SW480 (cell line): ENCODE data around the gene PCDHA2.
"Not testable (repeated sequence)": the region's sequence is repeated elsewhere in the genome, so short reads cannot be mapped to it uniquely, and the experiment has no call there.

ENCODE experiments used
- DNase-seq: peaks from one replicate; pipeline ENCODE4 v3.0.0-alpha.2; 2016; ENCODE audit warnings: low spot score

The PCDHA2 gene

GRCh38 chr5:140821375-140822280 lies 27.0 kb downstream of the PCDHA2 start, which contains the start of gene PCDHA5:
TSS of gene PCDHA5 (plus strand) at chr5:140821613.
- DNase-seq: no peak

DNA sequence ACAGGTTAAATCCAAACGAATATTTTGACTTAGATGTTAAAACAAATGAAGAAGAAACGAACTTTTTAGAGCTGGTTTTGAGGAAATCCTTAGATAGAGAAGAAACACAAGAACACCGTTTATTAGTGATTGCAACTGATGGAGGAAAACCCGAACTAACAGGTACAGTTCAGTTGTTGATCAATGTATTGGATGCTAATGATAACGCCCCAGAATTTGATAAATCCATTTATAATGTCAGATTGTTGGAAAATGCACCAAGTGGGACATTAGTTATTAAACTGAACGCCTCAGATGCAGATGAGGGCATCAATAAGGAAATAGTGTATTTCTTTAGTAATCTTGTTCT lies 27.6 kb downstream of the PCDHA2 start:
- DNase-seq: no peak

- DNase-seq: not testable (repeated sequence)
These were observed 28.3 kb downstream of the PCDHA2 start for GRCh38 chr5:140822969-140823368.

DNA sequence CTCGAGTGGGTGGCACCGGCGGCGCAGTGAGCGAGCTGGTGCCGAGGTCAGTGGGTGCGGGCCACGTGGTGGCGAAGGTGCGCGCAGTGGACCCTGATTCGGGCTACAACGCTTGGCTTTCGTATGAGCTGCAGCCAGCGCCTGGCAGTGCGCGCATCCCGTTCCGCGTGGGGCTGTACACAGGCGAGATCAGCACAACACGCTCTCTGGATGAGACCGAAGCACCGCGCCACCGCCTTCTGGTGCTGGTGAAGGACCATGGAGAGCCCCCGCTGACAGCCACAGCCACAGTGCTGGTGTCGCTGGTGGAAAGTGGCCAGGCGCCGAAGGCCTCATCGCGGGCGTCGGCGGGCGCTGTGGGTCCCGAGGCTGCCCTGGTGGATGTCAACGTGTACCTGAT lies 28.8 kb downstream of the PCDHA2 start:
- DNase-seq: no peak

DNA sequence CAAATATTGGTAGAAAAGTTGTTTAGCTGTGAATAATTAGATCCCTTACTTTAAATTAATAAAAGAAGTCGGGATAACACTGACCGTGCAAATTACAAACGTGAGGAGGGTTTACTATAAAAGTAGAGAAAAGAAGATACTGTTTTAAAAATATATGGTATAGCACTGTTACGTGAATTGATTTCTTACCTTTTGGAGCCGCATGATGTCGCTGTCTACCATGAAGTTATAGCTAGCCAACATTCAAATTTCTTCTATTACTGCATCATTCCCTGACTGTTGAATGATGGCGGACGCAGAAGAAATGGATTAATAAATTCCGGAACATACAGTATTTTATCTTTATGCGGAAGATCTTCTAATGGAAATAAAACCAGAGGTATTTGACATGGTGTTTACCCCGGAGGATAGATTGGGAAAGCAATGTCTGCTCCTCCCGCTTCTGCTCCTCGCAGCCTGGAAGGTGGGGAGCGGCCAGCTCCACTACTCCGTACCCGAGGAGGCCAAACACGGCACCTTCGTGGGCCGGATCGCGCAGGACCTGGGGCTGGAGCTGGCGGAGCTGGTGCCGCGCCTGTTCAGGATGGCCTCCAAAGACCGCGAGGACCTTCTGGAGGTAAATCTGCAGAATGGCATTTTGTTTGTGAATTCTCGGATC lies 33.2 kb downstream of the PCDHA2 start, which contains the start of gene PCDHA6:
PCDHA6 (plus strand) TSS at position 257 of the 658 bp plus-strand sequence; CDS start at position 389, 132 bp downstream.
- no peak for DNase-seq

DNA sequence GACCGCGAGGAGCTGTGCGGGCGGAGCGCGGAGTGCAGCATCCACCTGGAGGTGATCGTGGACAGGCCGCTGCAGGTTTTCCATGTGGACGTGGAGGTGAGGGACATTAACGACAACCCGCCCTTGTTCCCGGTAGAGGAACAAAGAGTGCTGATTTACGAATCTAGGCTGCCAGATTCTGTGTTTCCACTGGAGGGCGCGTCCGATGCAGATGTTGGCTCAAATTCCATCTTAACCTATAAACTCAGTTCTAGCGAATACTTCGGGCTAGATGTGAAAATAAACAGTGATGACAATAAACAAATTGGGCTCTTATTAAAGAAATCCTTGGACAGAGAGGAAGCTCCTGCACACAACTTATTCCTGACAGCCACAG lies 33.7 kb downstream of the PCDHA2 start:
- no peak for DNase-seq

- DNase-seq: not testable (repeated sequence)
These were observed 35.2 kb downstream of the PCDHA2 start for GRCh38 chr5:140829511-140830501.

- no peak for DNase-seq
These were observed 39.3 kb downstream of the PCDHA2 start, which contains the start of gene PCDHA7 for GRCh38 chr5:140833993-140834392. TSS of gene PCDHA7 (plus strand) at chr5:140834269. CDS start at chr5:140834384, 115 bp downstream.

GRCh38 chr5:140834439-140835008 lies 39.9 kb downstream of the PCDHA2 start:
- not testable (repeated sequence) for DNase-seq

DNA sequence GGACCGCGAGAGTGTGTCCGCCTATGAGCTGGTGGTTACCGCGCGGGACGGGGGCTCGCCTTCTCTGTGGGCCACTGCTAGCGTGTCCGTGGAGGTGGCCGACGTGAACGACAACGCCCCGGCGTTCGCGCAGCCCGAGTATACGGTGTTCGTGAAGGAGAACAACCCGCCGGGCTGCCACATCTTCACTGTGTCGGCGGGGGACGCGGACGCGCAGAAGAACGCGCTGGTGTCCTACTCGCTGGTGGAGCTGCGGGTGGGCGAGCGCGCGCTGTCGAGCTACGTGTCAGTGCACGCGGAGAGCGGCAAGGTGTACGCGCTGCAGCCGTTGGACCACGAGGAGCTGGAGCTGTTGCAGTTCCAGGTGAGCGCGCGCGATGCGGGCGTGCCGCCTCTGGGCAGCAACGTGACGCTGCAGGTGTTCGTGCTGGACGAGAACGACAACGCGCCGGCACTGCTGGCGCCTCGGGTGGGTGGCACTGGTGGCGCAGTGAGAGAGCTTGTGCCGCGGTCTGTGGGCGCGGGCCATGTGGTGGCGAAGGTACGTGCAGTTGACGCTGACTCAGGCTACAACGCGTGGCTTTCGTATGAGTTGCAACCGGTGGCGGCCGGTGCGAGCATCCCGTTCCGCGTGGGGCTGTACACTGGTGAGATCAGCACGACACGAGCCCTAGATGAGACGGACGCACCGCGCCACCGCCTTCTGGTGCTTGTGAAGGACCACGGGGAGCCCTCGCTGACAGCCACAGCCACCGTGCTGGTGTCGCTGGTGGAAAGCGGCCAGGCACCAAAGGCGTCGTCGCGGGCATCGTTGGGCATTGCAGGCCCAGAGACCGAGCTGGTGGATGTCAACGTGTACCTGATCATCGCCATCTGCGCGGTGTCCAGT lies 41.2 kb downstream of the PCDHA2 start:
- no peak for DNase-seq

GRCh38 chr5:140840978-140841962 lies 46.6 kb downstream of the PCDHA2 start, which contains the start of gene PCDHA8:
TSS of gene PCDHA8 (plus strand) at chr5:140841187. CDS start at chr5:140841322, 135 bp downstream.
- peak; percentile 32 for DNase-seq

GRCh38 chr5:140842798-140843733 lies 48.4 kb downstream of the PCDHA2 start:
- DNase-seq: no peak
